CD8-positive, alpha-beta memory T cell (primary cell): ENCODE measurements around the gene IL1A. TPM values are rescaled to one million over a fixed set of nuclear protein-coding genes. Genes with fewer than 3 reads are reported as not detected.
"Not testable (repeated sequence)": the region's sequence is repeated elsewhere in the genome, so short reads cannot be mapped to it uniquely, and the experiment has no call there.

Experiments used
- CTCF ChIA-PET: fragments of 350-600 bp; sonication (Branson Sonifier 250); formaldehyde crosslinking; loops from one replicate; lab custom pipeline; 2021; ENCODE audit warnings: antibody characterized with exemption; lab: Charles Lee
- POLR2A ChIA-PET: fragments of 350-600 bp; sonication (Branson Sonifier 250); formaldehyde crosslinking; loops from one replicate; lab custom pipeline; 2021; ENCODE audit warnings: antibody characterized with exemption; lab: Charles Lee
- DNase-seq, 5 donors: peaks; one replicate each; pipeline versions ENCODE4 v3.0.0 to v3.0.0-alpha.2; 2020 to 2022; ENCODE audit warnings: mixed read lengths in 1 of 5
- H3K27ac ChIP-seq: one replicate; pipeline ENCODE4 v1.7.0; 2013; ENCODE audit warnings: low read depth, mild to moderate bottlenecking, low read length, moderate library complexity
- H3K27me3 ChIP-seq: 2 replicates; pipeline ENCODE4 v1.7.0; 2013; ENCODE audit warnings: low read length, mild to moderate bottlenecking; ENCODE audit not compliant: insufficient read depth, poor library complexity, severe bottlenecking
- H3K36me3 ChIP-seq: 2 replicates; pipeline ENCODE4 v1.7.0; 2013; ENCODE audit warnings: mild to moderate bottlenecking, low read length, moderate library complexity; ENCODE audit not compliant: insufficient read depth
- H3K4me1 ChIP-seq: 2 replicates; pipeline ENCODE4 v1.7.0; 2013; ENCODE audit warnings: mild to moderate bottlenecking, low read length, moderate library complexity; ENCODE audit not compliant: insufficient read depth
- H3K4me3 ChIP-seq: 2 replicates; pipeline ENCODE4 v1.7.0; 2013; ENCODE audit warnings: mild to moderate bottlenecking, low read length
- H3K9me3 ChIP-seq: 2 replicates; pipeline ENCODE4 v1.7.0; 2013; ENCODE audit warnings: mild to moderate bottlenecking, low read length
- H3K27ac Mint-ChIP-seq, 8 donors: one replicate each; pipeline ENCODE4 v1.8.0; 2020 to 2021; ENCODE audit warnings: mixed read lengths in 8 of 8, mild to moderate bottlenecking in 6 of 8, inconsistent platforms in 3 of 8, moderate library complexity in 3 of 8
- H3K27me3 Mint-ChIP-seq, 2 donors: one replicate each; pipeline ENCODE4 v1.8.0; 2020 to 2021; ENCODE audit warnings: mixed read lengths in 2 of 2, mild to moderate bottlenecking in 1 of 2, moderate library complexity in 1 of 2
- H3K36me3 Mint-ChIP-seq, 3 donors: one replicate each; pipeline ENCODE4 v1.8.0; 2020 to 2021; ENCODE audit warnings: mixed read lengths in 3 of 3, inconsistent platforms in 1 of 3, mild to moderate bottlenecking in 1 of 3
- H3K4me1 Mint-ChIP-seq, 3 donors: one replicate each; pipeline ENCODE4 v1.8.0; 2020 to 2021; ENCODE audit warnings: mixed read lengths in 3 of 3, inconsistent platforms in 1 of 3, mild to moderate bottlenecking in 1 of 3
- H3K4me3 Mint-ChIP-seq, 7 donors: one replicate each; pipeline ENCODE4 v1.8.0; 2020 to 2021; ENCODE audit warnings: mixed read lengths in 7 of 7, mild to moderate bottlenecking in 6 of 7, moderate library complexity in 4 of 7, inconsistent platforms in 2 of 7
- H3K9me3 Mint-ChIP-seq, 5 donors: one replicate each; pipeline ENCODE4 v1.8.0; 2020 to 2022; ENCODE audit warnings: mixed read lengths in 5 of 5, mild to moderate bottlenecking in 3 of 5, moderate library complexity in 2 of 5, inconsistent platforms in 1 of 5
- polyA plus RNA-seq: library from polyadenylated mRNA; unstranded; fragments of 300-500 nt; fragmentation: Illumina TruSeq; gene quantifications from one replicate; pipeline ENCODE4 v1.2.3, GENCODE V29; 2021
- total RNA-seq, 2 experiments: library from RNA; stranded (reverse); gene quantifications; one replicate each; pipeline ENCODE4 v1.2.3, GENCODE V29; 2021

Gene IL1A
- total RNA-seq (1 to 10 TPM; 2.2 to 3.1 TPM), polyA plus RNA-seq (not detected)

DNA sequence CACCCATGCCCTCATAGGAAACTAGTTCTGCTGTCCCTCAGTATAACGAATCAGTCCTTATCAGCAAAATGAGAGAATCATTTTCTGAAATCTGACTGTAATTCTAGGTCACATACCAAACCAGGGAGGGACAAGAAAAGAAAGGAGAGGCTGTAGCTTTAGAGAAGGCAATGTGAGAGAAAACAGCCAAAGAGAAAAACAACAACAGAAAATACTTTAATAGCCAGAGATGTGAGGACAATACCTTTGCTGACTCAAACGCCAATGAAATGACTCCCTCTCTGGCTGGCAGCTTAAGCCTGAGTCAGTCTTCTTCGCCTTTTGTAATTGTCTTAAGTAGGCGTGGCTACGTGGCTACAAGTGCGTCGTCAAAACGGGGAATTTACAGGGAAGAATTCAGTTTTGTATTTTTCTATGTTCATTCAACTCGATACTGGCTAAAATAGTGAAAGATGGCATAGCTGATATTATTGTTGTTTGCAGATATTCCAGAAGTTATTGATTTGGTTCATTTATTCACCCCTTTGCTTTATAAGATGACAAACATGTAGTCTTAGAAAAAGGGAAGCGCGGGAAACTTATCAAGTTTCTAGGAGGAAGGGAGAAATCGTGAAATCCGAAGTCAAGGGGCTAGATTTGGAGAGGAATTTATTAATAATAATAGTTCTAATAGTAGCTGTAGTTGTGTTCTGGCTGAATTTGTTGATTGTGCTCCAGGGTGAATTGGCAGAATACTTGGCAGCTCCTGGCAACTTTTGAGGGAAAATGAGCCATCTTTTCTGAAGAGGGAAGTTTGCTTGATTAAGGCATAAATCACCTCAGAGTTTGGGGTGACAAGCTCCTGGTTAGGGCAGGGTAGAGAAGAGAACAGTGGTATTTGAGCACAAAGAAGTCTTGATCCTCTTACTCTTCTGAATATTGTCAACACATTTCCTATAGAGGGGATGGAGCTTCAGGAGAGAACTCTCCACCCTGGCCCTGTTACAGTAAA lies at the start of gene IL1A:
Gene IL1A, minus strand, starts transcription at position 295 of the 991 bp plus-strand sequence. CDS start 723 bp downstream, outside the sequence.
- Mint-ChIP-seq H3K27ac (no peak within 1 kb of the TSS), H3K36me3 (peaks cover 0 to 1% (median 0%) of the 10 kb centered on the region in 3 donors), H3K9me3 (no peaks in the 10 kb centered on the region), H3K27me3 (peaks cover 9 to 33% of the 10 kb centered on the region in 2 donors), H3K4me1 (no peaks in the 10 kb centered on the region), H3K4me3 (no peak within 1 kb of the TSS)
- Histone ChIP-seq H3K36me3 (no peaks in the 10 kb centered on the region), H3K4me1 (no peaks in the 10 kb centered on the region), H3K27me3 (no peaks in the 10 kb centered on the region), H3K4me3 (no peak within 1 kb of the TSS), H3K27ac (no peak within 1 kb of the TSS), H3K9me3 (no peaks in the 10 kb centered on the region)
- CTCF ChIA-PET = no interaction called here
- no peak for DNase-seq
- POLR2A ChIA-PET = interaction anchor here (0.6 kb wide), 1 partner anchor 76 kb away, joined by 3 read pairs; no protein-coding TSS in a partner anchor

GRCh38 chr2:112833976-112834375 lies 49.7 kb upstream of the IL1A start:
- Histone ChIP-seq H3K4me3 (no peak overlapping the region), H3K27ac (no peak overlapping the region), H3K36me3 (no peaks in the 10 kb centered on the region), H3K27me3 (no peaks in the 10 kb centered on the region), H3K4me1 (no peaks in the 10 kb centered on the region), H3K9me3 (no peaks in the 10 kb centered on the region)
- H3K4me1 Mint-ChIP-seq = no peaks in the 10 kb centered on the region
- CTCF ChIA-PET = no interaction called here
- POLR2A ChIA-PET = no interaction called here
- no peak overlapping the region for H3K4me3 Mint-ChIP-seq
- H3K27me3 Mint-ChIP-seq = peaks cover 11 to 14% of the 10 kb centered on the region in 2 donors
- no peaks in the 10 kb centered on the region for H3K36me3 Mint-ChIP-seq
- H3K27ac Mint-ChIP-seq = no peak overlapping the region
- DNase-seq = no peak
- no peaks in the 10 kb centered on the region for H3K9me3 Mint-ChIP-seq

DNA sequence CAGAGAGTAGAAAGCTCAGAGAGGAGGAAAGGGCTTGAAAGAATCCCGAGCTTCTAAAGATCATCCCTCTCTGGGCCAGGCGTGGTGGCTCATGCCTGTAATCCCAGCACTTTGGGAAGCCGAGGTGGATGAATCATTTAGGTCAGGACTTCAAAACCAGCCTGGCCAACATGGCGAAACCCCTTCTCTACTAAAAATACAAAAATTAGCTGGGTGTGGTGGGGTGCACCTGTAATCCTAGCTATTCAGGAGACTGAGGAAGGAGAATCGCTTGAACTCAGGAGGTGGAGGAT lies 49.3 kb upstream of the IL1A start:
- H3K36me3 ChIP-seq, CTCF ChIA-PET, H3K4me3 ChIP-seq, H3K9me3 Mint-ChIP-seq, POLR2A ChIA-PET, H3K27ac ChIP-seq, H3K27ac Mint-ChIP-seq, DNase-seq, H3K4me1 Mint-ChIP-seq, H3K9me3 ChIP-seq, H3K4me3 Mint-ChIP-seq, H3K27me3 ChIP-seq, H3K36me3 Mint-ChIP-seq, H3K4me1 ChIP-seq: not testable (repeated sequence)
- H3K27me3 Mint-ChIP-seq = peaks cover 12 to 13% of the 10 kb centered on the region in 2 donors

GRCh38 chr2:112832841-112833638 lies 48.7 kb upstream of the IL1A start:
- peaks cover 11 to 17% of the 10 kb centered on the region in 2 donors for H3K27me3 Mint-ChIP-seq
- Histone ChIP-seq H3K4me3 (no peak overlapping the region), H3K36me3 (no peaks in the 10 kb centered on the region), H3K27ac (no peak overlapping the region), H3K9me3 (no peaks in the 10 kb centered on the region), H3K4me1 (no peaks in the 10 kb centered on the region), H3K27me3 (no peaks in the 10 kb centered on the region)
- DNase-seq = no peak
- H3K36me3 Mint-ChIP-seq = no peaks in the 10 kb centered on the region
- POLR2A ChIA-PET = no interaction called here
- H3K27ac Mint-ChIP-seq = peak overlapping the region in 1 of 8 donors; percentile 17
- no peak overlapping the region for H3K4me3 Mint-ChIP-seq
- CTCF ChIA-PET = no interaction called here
- H3K4me1 Mint-ChIP-seq = no peaks in the 10 kb centered on the region
- H3K9me3 Mint-ChIP-seq = no peaks in the 10 kb centered on the region

DNA sequence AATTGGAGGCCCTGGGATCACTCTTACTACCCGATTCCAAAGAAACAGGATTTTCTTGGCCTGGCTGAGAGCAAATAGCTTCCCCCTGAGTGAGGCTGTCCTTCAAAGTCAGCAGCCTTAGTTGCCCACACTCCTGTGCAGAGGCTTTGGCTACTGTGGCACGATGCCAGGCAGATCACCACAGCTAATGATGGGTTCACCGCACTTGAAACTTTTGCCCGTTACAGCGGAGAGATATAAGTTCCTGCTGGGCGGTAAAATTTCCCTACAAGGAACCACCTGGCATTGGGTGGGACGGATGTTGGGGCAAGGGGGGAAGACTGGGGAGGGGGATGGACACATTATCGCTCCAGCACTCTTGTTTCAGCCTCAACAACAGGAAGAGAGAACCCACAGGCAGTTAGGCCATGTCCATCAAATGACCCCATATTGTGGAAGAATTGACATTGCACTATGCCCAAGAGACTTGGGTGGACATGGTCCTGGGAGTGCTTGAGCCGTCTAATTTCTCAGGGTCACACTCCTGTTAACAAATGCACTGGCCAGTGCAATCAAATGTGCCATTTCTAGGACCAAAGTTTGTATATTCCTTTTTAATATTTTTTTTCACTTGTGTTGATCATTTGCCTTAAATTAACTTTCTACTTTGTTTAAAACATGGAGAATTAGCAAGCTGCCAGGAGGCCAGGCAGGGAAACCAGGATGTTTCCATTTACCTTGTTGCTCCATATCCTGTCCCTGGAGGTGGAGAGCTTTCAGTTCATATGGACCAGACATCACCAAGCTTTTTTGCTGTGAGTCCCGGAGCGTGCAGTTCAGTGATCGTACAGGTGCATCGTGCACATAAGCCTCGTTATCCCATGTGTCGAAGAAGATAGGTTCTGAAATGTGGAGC lies 47.9 kb upstream of the IL1A start:
- ChIA-PET CTCF (no interaction called here), POLR2A (interaction anchor here (0.6 kb wide), 1 partner anchor 9 kb away, joined by 6 read pairs; no protein-coding TSS in a partner anchor)
- no peaks in the 10 kb centered on the region for H3K4me1 Mint-ChIP-seq
- H3K27me3 Mint-ChIP-seq = peaks cover 11 to 21% of the 10 kb centered on the region in 2 donors
- Histone ChIP-seq H3K4me1 (no peaks in the 10 kb centered on the region), H3K36me3 (no peaks in the 10 kb centered on the region), H3K9me3 (no peaks in the 10 kb centered on the region), H3K27me3 (no peaks in the 10 kb centered on the region), H3K4me3 (no peak overlapping the region), H3K27ac (no peak overlapping the region)
- no peak for DNase-seq
- no peaks in the 10 kb centered on the region for H3K9me3 Mint-ChIP-seq
- H3K27ac Mint-ChIP-seq = no peak overlapping the region
- H3K36me3 Mint-ChIP-seq = no peaks in the 10 kb centered on the region
- no peak overlapping the region for H3K4me3 Mint-ChIP-seq

GRCh38 chr2:112831513-112831845 lies 47.2 kb upstream of the IL1A start:
- DNase-seq = no peak
- Histone ChIP-seq H3K27me3 (no peaks in the 10 kb centered on the region), H3K36me3 (no peaks in the 10 kb centered on the region), H3K27ac (no peak overlapping the region), H3K9me3 (no peaks in the 10 kb centered on the region), H3K4me1 (no peaks in the 10 kb centered on the region), H3K4me3 (no peak overlapping the region)
- no peak overlapping the region for H3K4me3 Mint-ChIP-seq
- H3K4me1 Mint-ChIP-seq = no peaks in the 10 kb centered on the region
- no peak overlapping the region for H3K27ac Mint-ChIP-seq
- H3K27me3 Mint-ChIP-seq = peaks cover 11 to 21% of the 10 kb centered on the region in 2 donors
- POLR2A ChIA-PET = interaction anchor here (0.6 kb wide), 1 partner anchor 8 kb away, joined by 6 read pairs; no protein-coding TSS in a partner anchor
- no peaks in the 10 kb centered on the region for H3K36me3 Mint-ChIP-seq
- no peaks in the 10 kb centered on the region for H3K9me3 Mint-ChIP-seq
- CTCF ChIA-PET = no interaction called here

- no peaks in the 10 kb centered on the region for H3K9me3 Mint-ChIP-seq
- no peaks in the 10 kb centered on the region for H3K36me3 ChIP-seq
- POLR2A ChIA-PET = interaction anchor here (0.6 kb wide), 1 partner anchor 8 kb away, joined by 6 read pairs; no protein-coding TSS in a partner anchor
These were observed 46.6 kb upstream of the IL1A start for GRCh38 chr2:112830682-112831512.

More at GRCh38 chr2:112830682-112831512, 46.6 kb upstream of the IL1A start:
- Histone ChIP-seq H3K4me1 (no peaks in the 10 kb centered on the region), H3K27me3 (no peaks in the 10 kb centered on the region), H3K9me3 (no peaks in the 10 kb centered on the region), H3K27ac (no peak overlapping the region), H3K4me3 (no peak overlapping the region)
- Mint-ChIP-seq H3K27ac (peak overlapping the region in 1 of 8 donors; percentile 47), H3K27me3 (peaks cover 11 to 21% of the 10 kb centered on the region in 2 donors), H3K4me3 (no peak overlapping the region), H3K4me1 (no peaks in the 10 kb centered on the region), H3K36me3 (no peaks in the 10 kb centered on the region)
- DNase-seq = no peak
- CTCF ChIA-PET = no interaction called here
